HEK293 (cell line): ENCODE data around the gene WDFY3.

Experiments used
- ATF2 ChIP-seq: fragments of 450-650 bp; formaldehyde crosslinking; IDR thresholded peaks from 2 replicates; pipeline ENCODE4 v1.5.1; 2016; ENCODE audit warnings: missing biosample characterization, missing genetic modification characterization, low read depth
- CTCF ChIP-seq: fragments of 450-650 bp; formaldehyde crosslinking; IDR thresholded peaks from 2 replicates; pipeline ENCODE4 v1.5.1; 2016; ENCODE audit warnings: missing biosample characterization, missing genetic modification characterization
- GFI1B ChIP-seq: fragments of 450-650 bp; formaldehyde crosslinking; IDR thresholded peaks from 2 replicates; pipeline ENCODE4 v1.5.1; 2016; ENCODE audit warnings: missing biosample characterization, missing genetic modification characterization
- MEIS1 ChIP-seq: sonication (generic); formaldehyde crosslinking; IDR thresholded peaks from 2 replicates; pipeline ENCODE4 v1.8.1; 2022; ENCODE audit warnings: missing genetic modification reagents, mild to moderate bottlenecking, borderline replicate concordance
- SP7 ChIP-seq: fragments of 450-650 bp; formaldehyde crosslinking; IDR thresholded peaks from 2 replicates; pipeline ENCODE4 v1.5.1; 2016; ENCODE audit warnings: missing biosample characterization, missing genetic modification characterization
- YY1 ChIP-seq: fragments of 450-650 bp; formaldehyde crosslinking; IDR thresholded peaks from 2 replicates; pipeline ENCODE4 v1.5.1; 2018; ENCODE audit warnings: missing biosample characterization, missing genetic modification characterization
- ZBTB17 ChIP-seq: fragments of 450-650 bp; formaldehyde crosslinking; IDR thresholded peaks from 2 replicates; pipeline ENCODE4 v1.5.1; 2016; ENCODE audit warnings: missing biosample characterization, missing genetic modification characterization
- ZFP69B ChIP-seq: fragments of 450-650 bp; formaldehyde crosslinking; IDR thresholded peaks from 2 replicates; pipeline ENCODE4 v1.5.1; 2016; ENCODE audit warnings: missing biosample characterization, missing genetic modification characterization
- ZNF175 ChIP-seq: fragments of 450-650 bp; formaldehyde crosslinking; IDR thresholded peaks from 2 replicates; pipeline ENCODE4 v1.5.1; 2016; ENCODE audit warnings: missing biosample characterization, missing genetic modification characterization

GRCh38 chr4:84866295-84866694, 100.2 kb downstream of the WDFY3 start:
- TF ChIP-seq SP7 = no peak
- TF ChIP-seq CTCF (tag by site-specific recombination) = no peak
- TF ChIP-seq YY1 = no peak
- no peak for TF ChIP-seq ZBTB17
- no peak for TF ChIP-seq ZFP69B
- TF ChIP-seq ATF2 = no peak
- TF ChIP-seq ZNF175 = no peak
- TF ChIP-seq GFI1B (tag by site-specific recombination) = no peak
- TF ChIP-seq MEIS1 (CRISPR knock-in tag) = no peak
